Measurements from ENCODE around the gene STOML2.

The STOML2 gene

DNA sequence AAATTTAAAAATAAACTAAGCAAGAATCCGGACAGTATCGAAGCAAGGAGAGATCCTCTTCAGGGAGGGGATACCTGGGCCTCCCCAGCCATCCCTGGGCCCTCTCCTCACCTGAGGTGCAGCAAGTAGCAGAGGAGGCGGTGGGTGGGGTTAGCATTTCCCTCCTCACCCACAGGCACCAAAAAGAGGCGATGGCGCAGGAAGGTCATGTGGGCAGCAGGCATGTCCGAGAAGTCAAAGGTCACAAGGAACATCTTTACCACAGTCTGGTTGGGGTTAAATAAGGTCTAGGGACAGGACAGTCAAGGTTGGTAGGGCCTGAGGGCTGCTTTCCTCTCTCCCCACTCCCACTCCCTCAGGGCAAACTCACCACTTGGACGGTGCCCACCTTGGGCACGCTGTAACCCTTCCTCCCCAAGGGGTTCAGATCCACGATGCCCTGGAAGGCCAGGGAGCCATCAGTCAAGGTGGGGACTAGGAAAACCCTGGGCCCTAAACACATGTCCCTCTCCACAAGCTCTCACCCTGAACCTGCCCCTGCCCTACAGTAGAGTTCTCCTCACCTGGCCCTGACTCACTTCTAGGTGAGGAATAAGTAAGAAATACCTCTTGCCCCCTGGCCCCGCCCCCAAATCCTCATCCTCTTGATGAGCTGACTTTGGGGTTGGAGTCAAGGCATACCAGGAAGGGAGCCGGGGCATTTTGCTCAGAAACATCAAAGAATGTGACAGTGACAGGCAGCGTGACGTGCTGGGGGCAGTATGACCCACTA lies 2.8 kb upstream of the STOML2 start:
- no peak for DNase-seq (ENCODE audit: low read depth)
- no peak overlapping the region for H3K4me3 ChIP-seq (ENCODE audit: low read length)
- TF ChIP-seq, protein P1, sequence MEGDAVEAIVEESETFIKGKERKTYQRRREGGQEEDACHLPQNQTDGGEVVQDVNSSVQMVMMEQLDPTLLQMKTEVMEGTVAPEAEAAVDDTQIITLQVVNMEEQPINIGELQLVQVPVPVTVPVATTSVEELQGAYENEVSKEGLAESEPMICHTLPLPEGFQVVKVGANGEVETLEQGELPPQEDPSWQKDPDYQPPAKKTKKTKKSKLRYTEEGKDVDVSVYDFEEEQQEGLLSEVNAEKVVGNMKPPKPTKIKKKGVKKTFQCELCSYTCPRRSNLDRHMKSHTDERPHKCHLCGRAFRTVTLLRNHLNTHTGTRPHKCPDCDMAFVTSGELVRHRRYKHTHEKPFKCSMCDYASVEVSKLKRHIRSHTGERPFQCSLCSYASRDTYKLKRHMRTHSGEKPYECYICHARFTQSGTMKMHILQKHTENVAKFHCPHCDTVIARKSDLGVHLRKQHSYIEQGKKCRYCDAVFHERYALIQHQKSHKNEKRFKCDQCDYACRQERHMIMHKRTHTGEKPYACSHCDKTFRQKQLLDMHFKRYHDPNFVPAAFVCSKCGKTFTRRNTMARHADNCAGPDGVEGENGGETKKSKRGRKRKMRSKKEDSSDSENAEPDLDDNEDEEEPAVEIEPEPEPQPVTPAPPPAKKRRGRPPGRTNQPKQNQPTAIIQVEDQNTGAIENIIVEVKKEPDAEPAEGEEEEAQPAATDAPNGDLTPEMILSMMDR (conservative IDR thresholded peaks at IDR 0.05; ENCODE audit: low read length) = no peak

DNA sequence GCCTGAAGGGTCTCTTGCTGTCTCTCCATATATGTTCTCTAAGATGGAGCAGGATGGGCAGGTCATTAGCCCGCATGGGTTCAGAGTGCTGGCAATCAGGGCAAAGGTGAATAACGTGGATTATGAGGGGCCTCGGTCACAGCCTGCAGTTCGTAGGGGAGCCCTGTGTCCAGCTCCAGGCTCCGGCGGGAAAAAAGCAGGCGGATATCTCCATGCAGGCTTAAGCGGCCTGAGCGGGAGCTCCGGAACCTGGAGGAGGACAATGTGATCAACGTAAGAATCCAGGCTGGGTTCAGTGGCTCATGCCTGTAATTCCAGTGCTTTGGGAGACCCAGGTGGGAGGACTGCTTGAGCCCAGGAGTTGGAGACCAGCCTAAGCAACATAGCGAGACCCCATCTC lies 2.2 kb upstream of the STOML2 start:
- no peak overlapping the region for H3K4me3 ChIP-seq (ENCODE audit: low read length)
- no peak for DNase-seq (ENCODE audit: low read depth)
- TF ChIP-seq, protein P1 (conservative IDR thresholded peaks at IDR 0.05; ENCODE audit: low read length) = no peak

DNA sequence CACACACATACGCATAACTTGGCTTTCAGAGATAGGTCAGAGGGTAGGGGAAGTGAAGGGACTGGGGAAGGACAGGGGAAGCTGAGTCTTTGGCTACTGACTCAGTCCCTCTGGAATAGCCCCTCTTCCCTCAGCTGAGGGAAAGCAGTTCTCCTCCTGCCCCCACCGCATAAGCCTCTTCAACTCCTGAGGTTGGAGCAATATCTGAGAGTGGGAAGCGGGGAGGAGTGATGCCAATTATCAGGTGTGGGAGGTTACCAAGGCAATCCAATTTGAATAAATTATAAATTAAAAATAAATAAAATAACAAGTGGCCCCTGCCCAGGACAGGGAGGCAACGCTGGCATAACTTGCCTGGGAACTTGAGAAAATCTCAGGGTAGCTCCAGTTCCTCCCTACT lies 1.7 kb upstream of the STOML2 start:
- TF ChIP-seq, protein P1 (conservative IDR thresholded peaks at IDR 0.05; ENCODE audit: low read length) = no peak
- no peak overlapping the region for H3K4me3 ChIP-seq (ENCODE audit: low read length)

DNA sequence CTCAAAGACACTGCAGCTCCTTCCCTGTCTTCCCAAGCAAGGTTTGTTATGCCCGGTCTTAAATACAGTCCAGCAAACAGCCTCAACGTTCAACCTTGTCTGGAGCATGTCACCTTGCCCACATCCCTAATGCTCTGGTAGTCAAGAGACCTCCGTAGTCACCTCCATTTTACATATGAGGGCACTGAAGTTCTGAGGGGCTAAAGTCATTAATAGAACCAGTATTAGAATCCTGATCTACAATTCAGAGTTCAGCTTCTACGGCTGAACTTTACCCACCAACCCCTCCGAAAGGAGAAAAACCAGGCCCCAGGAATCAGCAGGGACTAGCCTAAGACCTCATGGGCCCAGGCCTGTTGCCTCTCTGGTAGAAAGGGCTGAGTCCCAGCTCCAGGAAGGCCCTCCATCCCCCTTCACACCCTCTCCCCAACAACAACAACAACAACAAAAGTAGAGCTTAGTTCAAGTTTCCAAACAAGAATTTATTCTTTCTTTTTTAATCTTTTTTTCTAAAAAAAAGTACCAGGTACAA lies 795 bp upstream of the STOML2 start:
- DNase-seq (ENCODE audit: low read depth) = no peak

More for the DNA sequence above, 1.7 kb upstream of the STOML2 start:
- DNase-seq (ENCODE audit: low read depth) = no peak

DNA sequence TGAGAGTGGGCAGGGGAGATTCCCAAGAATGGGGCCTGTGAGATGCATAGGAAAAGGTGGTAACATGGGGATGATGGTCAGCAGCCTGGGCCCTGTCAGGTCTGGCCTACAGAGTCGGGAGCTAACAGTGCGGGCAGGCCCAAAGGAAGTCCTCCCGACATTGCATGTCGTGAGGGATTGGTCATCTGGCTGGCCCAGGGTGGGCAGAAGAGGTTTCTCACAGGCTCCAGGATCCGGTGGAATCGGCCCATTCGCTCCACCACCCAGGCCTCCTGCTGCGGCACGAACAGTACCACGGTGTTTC lies 514 bp downstream of the STOML2 start:
- peak; percentile 28 for DNase-seq (ENCODE audit: low read depth)
- TF ChIP-seq, protein P1 (conservative IDR thresholded peaks at IDR 0.05; ENCODE audit: low read length) = no peak
- peak overlapping the region; percentile 92 for H3K4me3 ChIP-seq (ENCODE audit: low read length)

More for the DNA sequence above, 795 bp upstream of the STOML2 start:
- peak overlapping the region; percentile 92 for H3K4me3 ChIP-seq (ENCODE audit: low read length)
- TF ChIP-seq, protein P1 (conservative IDR thresholded peaks at IDR 0.05; ENCODE audit: low read length) = no peak

DNA sequence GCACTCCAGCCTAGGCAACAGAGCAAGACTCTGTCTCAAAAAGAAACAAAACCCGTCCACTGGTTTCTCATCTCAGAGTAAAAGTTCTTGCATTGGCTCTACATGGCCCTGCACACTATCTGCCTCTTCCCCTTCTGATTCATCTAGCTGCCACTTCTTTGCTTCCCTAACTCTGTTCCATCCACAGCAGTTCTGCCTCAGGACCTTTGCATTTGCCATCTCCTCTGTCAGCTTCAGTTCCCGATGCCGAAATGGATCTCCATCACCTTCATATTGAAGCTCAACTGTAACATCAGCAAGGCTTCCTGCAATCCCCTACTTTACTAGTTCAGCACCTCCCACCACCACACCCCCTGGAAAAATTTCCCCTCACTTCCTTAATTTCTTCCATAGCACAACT lies 5.4 kb downstream of the STOML2 start:
- H3K4me3 ChIP-seq (ENCODE audit: low read length) = no peak overlapping the region
- TF ChIP-seq, protein P1 (conservative IDR thresholded peaks at IDR 0.05; ENCODE audit: low read length) = no peak
- no peak for DNase-seq (ENCODE audit: low read depth)
